Activated CD4-positive, alpha-beta T cell treated with anti-CD3 and anti-CD28 coated beads, Interleukin-10, Interleukin-2, amounts not matched to agents 100 ng/mL and 50 ng/mL, durations not matched to agents 16 hours and 8 hours (primary cell): ENCODE data around the gene DMBT1.
"Not testable (repeated sequence)": the region's sequence is repeated elsewhere in the genome, so short reads cannot be mapped to it uniquely, and the experiment has no call there.

ENCODE experiments used
- DNase-seq: peaks from one replicate; pipeline ENCODE4 v3.0.0-alpha.2; 2020

DMBT1 gene

GRCh38 chr10:122587098-122587760 is 26.7 kb downstream of the DMBT1 start:
- DNase-seq = no peak

GRCh38 chr10:122588381-122588780 is 27.8 kb downstream of the DMBT1 start:
- DNase-seq = no peak

GRCh38 chr10:122590153-122590552 is 29.6 kb downstream of the DMBT1 start:
- no peak for DNase-seq

- DNase-seq = no peak
Measured at GRCh38 chr10:122591736-122592135, 31.2 kb downstream of the DMBT1 start.

GRCh38 chr10:122592161-122592560 is 31.6 kb downstream of the DMBT1 start:
- no peak for DNase-seq

- DNase-seq = no peak
Measured at GRCh38 chr10:122617476-122618270, 57.1 kb downstream of the DMBT1 start.

- no peak for DNase-seq
Measured at GRCh38 chr10:122618461-122619165, 58.1 kb downstream of the DMBT1 start.

GRCh38 chr10:122620961-122621360 is 60.4 kb downstream of the DMBT1 start:
- not testable (repeated sequence) for DNase-seq

- DNase-seq = no peak
Measured at GRCh38 chr10:122624546-122624945, 64.0 kb downstream of the DMBT1 start.

- DNase-seq = no peak
Measured at GRCh38 chr10:122630526-122630925, 70.0 kb downstream of the DMBT1 start.

- no peak for DNase-seq
Measured at GRCh38 chr10:122632031-122632430, 71.5 kb downstream of the DMBT1 start.

GRCh38 chr10:122632576-122632975 is 72.0 kb downstream of the DMBT1 start:
- DNase-seq = no peak

- DNase-seq = no peak
Measured at GRCh38 chr10:122636953-122637352, 76.4 kb downstream of the DMBT1 start.

GRCh38 chr10:122637376-122637775 is 76.8 kb downstream of the DMBT1 start:
- DNase-seq = no peak

- DNase-seq = no peak
Measured at GRCh38 chr10:122638106-122638505, 77.6 kb downstream of the DMBT1 start.

GRCh38 chr10:122639801-122640200 is 79.2 kb downstream of the DMBT1 start:
- DNase-seq = no peak

GRCh38 chr10:122640921-122641320 is 80.4 kb downstream of the DMBT1 start:
- no peak for DNase-seq

- DNase-seq = no peak
Measured at GRCh38 chr10:122642726-122643605, 82.4 kb downstream of the DMBT1 start.

- no peak for DNase-seq
Measured at GRCh38 chr10:122643931-122644534, 83.5 kb downstream of the DMBT1 start.

GRCh38 chr10:122646511-122647382 is 86.2 kb downstream of the DMBT1 start:
- no peak for DNase-seq

- DNase-seq = no peak
Measured at GRCh38 chr10:122647383-122647968, 86.9 kb downstream of the DMBT1 start.
